ENCODE measurements around the gene LZTR1. TPM values are rescaled to one million over a fixed set of nuclear protein-coding genes. Genes with fewer than 3 reads are reported as not detected.

The LZTR1 gene
- total RNA-seq, 1 donor from 2014 or later = 21.9 TPM

DNA sequence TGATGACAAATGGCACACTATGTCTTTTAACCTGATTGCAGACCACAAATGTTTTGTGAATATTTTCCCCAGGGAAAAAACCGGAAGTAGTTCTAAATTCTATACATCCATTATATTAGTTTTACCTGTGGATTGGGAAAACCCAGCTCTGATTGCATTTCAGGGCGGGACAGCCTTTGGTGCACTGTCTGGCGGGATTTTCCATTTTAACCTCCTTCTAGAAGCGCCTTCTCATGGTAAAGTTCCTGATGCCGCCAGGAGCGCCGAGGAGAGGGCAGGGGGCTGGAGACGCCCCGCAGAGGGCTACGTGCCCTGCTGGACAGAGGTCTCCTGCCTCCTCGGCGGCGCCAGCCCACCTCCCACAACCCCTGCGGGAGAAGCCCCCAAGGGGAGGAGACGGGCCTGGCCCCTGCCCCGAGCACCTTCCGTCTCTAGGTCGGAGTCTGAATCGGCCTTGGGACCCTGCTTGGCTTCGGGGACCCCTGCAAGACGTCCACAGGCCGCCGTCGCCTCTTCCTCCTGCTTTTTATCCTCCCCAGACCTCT is 31.6 kb downstream of the LZTR1 start:
- Histone ChIP-seq H3K9me3 (ENCODE audit: low read depth) (no peaks in the 10 kb centered on the region), H3K27ac (no peak overlapping the region), H3K79me2 (ENCODE audit: low read depth) (no peaks in the 10 kb centered on the region), H4K20me1 (ENCODE audit: low read depth) (peaks cover 17% of the 10 kb centered on the region), H2AFZ (replicated peaks) (peak overlapping the region; percentile 77), H3K36me3 (no peaks in the 10 kb centered on the region), H3K4me3 (peak overlapping the region; percentile 64), H3F3A (ENCODE audit: low read depth) (peaks cover 28% of the 10 kb centered on the region), H3K4me1 (peaks cover 23% of the 10 kb centered on the region), H3K27me3 (no peaks in the 10 kb centered on the region), H3K4me2 (peak overlapping the region; percentile 89), H3K9ac (no peak overlapping the region)
- TF ChIP-seq, protein P1, sequence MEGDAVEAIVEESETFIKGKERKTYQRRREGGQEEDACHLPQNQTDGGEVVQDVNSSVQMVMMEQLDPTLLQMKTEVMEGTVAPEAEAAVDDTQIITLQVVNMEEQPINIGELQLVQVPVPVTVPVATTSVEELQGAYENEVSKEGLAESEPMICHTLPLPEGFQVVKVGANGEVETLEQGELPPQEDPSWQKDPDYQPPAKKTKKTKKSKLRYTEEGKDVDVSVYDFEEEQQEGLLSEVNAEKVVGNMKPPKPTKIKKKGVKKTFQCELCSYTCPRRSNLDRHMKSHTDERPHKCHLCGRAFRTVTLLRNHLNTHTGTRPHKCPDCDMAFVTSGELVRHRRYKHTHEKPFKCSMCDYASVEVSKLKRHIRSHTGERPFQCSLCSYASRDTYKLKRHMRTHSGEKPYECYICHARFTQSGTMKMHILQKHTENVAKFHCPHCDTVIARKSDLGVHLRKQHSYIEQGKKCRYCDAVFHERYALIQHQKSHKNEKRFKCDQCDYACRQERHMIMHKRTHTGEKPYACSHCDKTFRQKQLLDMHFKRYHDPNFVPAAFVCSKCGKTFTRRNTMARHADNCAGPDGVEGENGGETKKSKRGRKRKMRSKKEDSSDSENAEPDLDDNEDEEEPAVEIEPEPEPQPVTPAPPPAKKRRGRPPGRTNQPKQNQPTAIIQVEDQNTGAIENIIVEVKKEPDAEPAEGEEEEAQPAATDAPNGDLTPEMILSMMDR (IDR thresholded peaks at IDR 0.05) = no peak
- peak; percentile 24 for TF ChIP-seq EZH2phosphoT487 (IDR thresholded peaks at IDR 0.05)
- Mint-ChIP-seq H3K4me3 (peak overlapping the region; percentile 96), H3K27ac (peak overlapping the region; percentile 99), H3K4me1 (peaks cover 66% of the 10 kb centered on the region), H3K27me3 (ENCODE audit: insufficient read depth, low read depth) (peaks cover 4% of the 10 kb centered on the region), H3K36me3 (peaks cover 13% of the 10 kb centered on the region), H3K9me3 (no peaks in the 10 kb centered on the region)
- no peak for DNase-seq (ENCODE audit: low spot score)

DNA sequence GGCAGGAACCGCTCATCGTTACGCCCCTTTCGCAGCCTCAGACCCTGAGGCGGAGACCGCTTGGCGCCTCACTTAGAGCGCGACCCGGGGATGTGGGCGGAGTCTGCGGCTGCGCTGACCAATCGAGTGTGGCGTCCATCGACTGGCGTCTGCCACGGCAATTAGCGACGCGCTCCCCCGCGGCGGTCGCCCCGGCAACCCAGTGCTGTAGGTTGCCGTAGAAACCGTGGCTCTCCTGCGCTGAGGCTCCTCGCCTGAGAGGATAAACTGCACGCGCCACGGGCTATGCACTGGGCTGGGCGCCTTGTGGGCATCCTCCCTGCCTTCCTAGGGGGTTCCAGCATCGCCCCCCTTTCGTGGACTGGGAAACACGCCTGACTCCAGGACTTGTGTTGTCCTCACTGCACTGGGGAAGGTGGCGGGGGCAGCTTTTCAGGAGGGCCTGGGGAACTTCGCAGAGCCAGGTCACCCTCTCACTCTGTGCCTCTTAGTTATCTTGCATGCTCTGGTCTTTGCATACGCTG is 32.2 kb downstream of the LZTR1 start:
- Histone ChIP-seq H3K4me3 (peak overlapping the region; percentile 64), H3F3A (ENCODE audit: low read depth) (peaks cover 28% of the 10 kb centered on the region), H3K36me3 (no peaks in the 10 kb centered on the region), H3K27me3 (no peaks in the 10 kb centered on the region), H3K4me2 (peak overlapping the region; percentile 89), H3K27ac (no peak overlapping the region), H4K20me1 (ENCODE audit: low read depth) (peaks cover 11% of the 10 kb centered on the region), H3K9ac (no peak overlapping the region), H3K79me2 (ENCODE audit: low read depth) (no peaks in the 10 kb centered on the region), H3K9me3 (ENCODE audit: low read depth) (no peaks in the 10 kb centered on the region), H3K4me1 (peaks cover 23% of the 10 kb centered on the region), H2AFZ (replicated peaks) (peak overlapping the region; percentile 77)
- H3K36me3 Mint-ChIP-seq = peaks cover 11% of the 10 kb centered on the region
- TF ChIP-seq EZH2phosphoT487 (IDR thresholded peaks at IDR 0.05) = no peak
- TF ChIP-seq, protein P1 (IDR thresholded peaks at IDR 0.05) = no peak
- TF ChIP-seq EZH2 (IDR thresholded peaks at IDR 0.05) = no peak
- peaks cover 65% of the 10 kb centered on the region for H3K4me1 Mint-ChIP-seq
- H3K9me3 Mint-ChIP-seq = no peaks in the 10 kb centered on the region
- DNase-seq (ENCODE audit: low spot score) = peak; percentile 99
- H3K27me3 Mint-ChIP-seq (ENCODE audit: insufficient read depth, low read depth) = peaks cover 4% of the 10 kb centered on the region
- H3K27ac Mint-ChIP-seq = peak overlapping the region; percentile 99
- peak overlapping the region; percentile 96 for H3K4me3 Mint-ChIP-seq

DNA sequence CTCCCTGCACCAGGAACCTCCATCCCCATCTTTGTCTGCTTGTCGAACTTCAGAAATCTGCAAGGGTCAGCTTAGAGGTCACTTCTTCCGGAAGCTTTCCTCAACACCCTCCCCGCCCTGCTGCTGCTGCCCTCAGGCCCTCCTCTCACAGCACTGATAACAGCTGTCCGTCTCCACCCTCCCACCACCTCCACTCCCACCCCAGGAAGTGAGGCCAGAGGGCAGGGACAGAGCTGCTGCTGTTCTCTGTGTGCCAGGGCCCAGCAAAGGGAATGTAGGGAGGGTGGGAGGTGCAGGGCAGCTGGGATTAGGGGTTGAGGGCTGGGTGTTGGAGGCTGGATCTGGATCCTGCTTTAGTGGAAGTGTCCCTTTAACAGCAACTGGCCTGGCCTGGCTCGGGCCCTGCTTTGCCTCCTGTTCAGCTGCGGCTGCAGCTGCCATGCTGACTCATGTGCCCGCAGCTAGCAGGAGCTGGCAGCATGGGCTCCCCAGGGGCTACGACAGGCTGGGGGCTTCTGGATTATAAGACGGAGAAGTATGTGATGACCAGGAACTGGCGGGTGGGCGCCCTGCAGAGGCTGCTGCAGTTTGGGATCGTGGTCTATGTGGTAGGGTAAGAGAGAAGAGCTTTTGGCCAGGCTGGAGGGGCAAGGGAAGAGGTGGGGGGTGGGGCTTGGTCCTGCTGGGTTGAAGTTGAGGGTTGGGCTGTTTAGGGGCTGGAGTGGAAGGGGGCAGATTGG is 32.8 kb downstream of the LZTR1 start, which contains the start of gene P2RX6:
TSS of gene P2RX6 (plus strand) at position 440 of the 740 bp plus-strand sequence. CDS start at position 450, 10 bp downstream.
- Histone ChIP-seq H3K4me1 (peaks cover 23% of the 10 kb centered on the region), H3K36me3 (no peaks in the 10 kb centered on the region), H3K4me2 (peak within 1 kb of the TSS; percentile 89), H3K27ac (no peak within 1 kb of the TSS), H2AFZ (replicated peaks) (peak within 1 kb of the TSS; percentile 77), H3K9me3 (ENCODE audit: low read depth) (no peaks in the 10 kb centered on the region), H3F3A (ENCODE audit: low read depth) (peaks cover 26% of the 10 kb centered on the region), H3K9ac (no peak within 1 kb of the TSS), H3K4me3 (peak within 1 kb of the TSS; percentile 64), H4K20me1 (ENCODE audit: low read depth) (peaks cover 5% of the 10 kb centered on the region), H3K79me2 (ENCODE audit: low read depth) (no peaks in the 10 kb centered on the region), H3K27me3 (no peaks in the 10 kb centered on the region)
- peaks cover 4% of the 10 kb centered on the region for H3K27me3 Mint-ChIP-seq (ENCODE audit: insufficient read depth, low read depth)
- H3K36me3 Mint-ChIP-seq = peaks cover 5% of the 10 kb centered on the region
- TF ChIP-seq EZH2 (IDR thresholded peaks at IDR 0.05) (no peak), EZH2phosphoT487 (IDR thresholded peaks at IDR 0.05) (no peak)
- TF ChIP-seq, protein P1 (IDR thresholded peaks at IDR 0.05) = no peak
- peaks cover 60% of the 10 kb centered on the region for H3K4me1 Mint-ChIP-seq
- peak within 1 kb of the TSS; percentile 96 for H3K4me3 Mint-ChIP-seq
- peak within 1 kb of the TSS; percentile 99 for H3K27ac Mint-ChIP-seq
- no peaks in the 10 kb centered on the region for H3K9me3 Mint-ChIP-seq
- DNase-seq (ENCODE audit: low spot score) = peak; percentile 59
